Measurements from ENCODE around the gene ADNP. TPM values are rescaled to one million over a fixed set of nuclear protein-coding genes. Genes with fewer than 3 reads are reported as not detected.

The ADNP gene
- total and polyA plus RNA-seq, 2 of the 13 experiments (the other 11 are each of a cell fraction or from before 2014, with no cell fraction given) = 21.0 to 21.5 TPM

- TF ChIP-seq TIGD3 (CRISPR knock-in tag; IDR thresholded peaks at IDR 0.05; ENCODE audit: borderline replicate concordance) (0 out of 2 replicates have a peak, but pooled peaks have one; percentile 3), ZNF253 (CRISPR knock-in tag; IDR thresholded peaks at IDR 0.05; ENCODE audit: borderline replicate concordance) (no peak), NFKB2 (CRISPR knock-in tag; IDR thresholded peaks at IDR 0.05; ENCODE audit: borderline replicate concordance) (no peak; the same call in 1 of the 2 replicates), KMT2B (CRISPR knock-in tag; IDR thresholded peaks at IDR 0.05) (peak; percentile 93), SATB2 (CRISPR knock-in tag; IDR thresholded peaks at IDR 0.05) (no peak), ZNF780A (CRISPR knock-in tag; IDR thresholded peaks at IDR 0.05) (peak; percentile 17; the same call in 1 of the 2 replicates), CSRNP2 (CRISPR knock-in tag; conservative IDR thresholded peaks at IDR 0.05; ENCODE audit: low read depth) (no peak), ZBTB7B (CRISPR knock-in tag; IDR thresholded peaks at IDR 0.05) (peak; percentile 88), ZNF556 (CRISPR knock-in tag; IDR thresholded peaks at IDR 0.05; ENCODE audit: borderline replicate concordance) (peak; percentile 99), EP300 (IDR thresholded peaks at IDR 0.05; ENCODE audit: low read depth in 2 of 2, low read length in 2 of 2) (peak; percentile 63 to 94), EP300 (CRISPR knock-in tag; IDR thresholded peaks at IDR 0.05; ENCODE audit: borderline replicate concordance) (peak; percentile 67; the same call in 1 of the 2 replicates), FOSL1 (CRISPR knock-in tag; IDR thresholded peaks at IDR 0.05; ENCODE audit: borderline replicate concordance) (no peak), ZNF121 (CRISPR knock-in tag; IDR thresholded peaks at IDR 0.05) (no peak; the same call in 1 of the 2 replicates), E2F1 (CRISPR knock-in tag; IDR thresholded peaks at IDR 0.05) (no peak; the same call in 1 of the 2 replicates)
Observed at GRCh38 chr20:50929299-50930138, 1.7 kb downstream of the ADNP start (continued).

Measured in HepG2 (cell line).